K562 (cell line): ENCODE data around the gene M6PR. TPM values are rescaled to one million over a fixed set of nuclear protein-coding genes. Genes with fewer than 3 reads are reported as not detected.

Experiments used
- ATAC-seq: fragments of 200-7000 bp; cut with Tn5 transposase; 3 replicates; pipeline ENCODE4 v1.9.1; 2020; ENCODE audit warnings: moderate library complexity
- BruUV-seq: library from RNA; stranded (reverse); fragments of 400-500 nt; replicated peaks from 2 replicates; lab custom pipeline; 2021; lab: Mats Ljungman, UMichigan
- CTCF ChIA-PET: fragments of 300-600 bp; formaldehyde crosslinking; extraction: SDS; loops from one replicate; lab custom pipeline; 2021; ENCODE audit warnings: low intra/inter-chr PET ratio; lab: Yijun Ruan, JAX
- POLR2A ChIA-PET: fragments of 300-600, 350-650 bp; sonication (Branson Sonifier 250); formaldehyde crosslinking; extraction: SDS; loops from one replicate; lab custom pipeline; 2021; ENCODE audit warnings: antibody characterized with exemption, inconsistent platforms; lab: Yijun Ruan, JAX
- DNase-seq, 4 experiments: peaks; one replicate each; pipeline versions ENCODE4 v3.0.0 to v3.0.0-alpha.2; 2011 to 2018; ENCODE audit warnings: low spot score in 3 of 4, mixed read lengths in 3 of 4; ENCODE audit errors: extremely low read depth in 1 of 4
- FAIRE-seq: peaks from 2 replicates; lab custom pipeline; 2011; peaks lifted over from hg19 to GRCh38; lab: Jason Lieb, UNC
- H2AFZ ChIP-seq: 2 replicates; pipeline ENCODE4 v1.6.0; 2011; ENCODE audit warnings: low read depth, low read length, control low read depth, inconsistent platforms
- H3K27ac ChIP-seq: fragments of 200-600 bp; 3 replicates; pipeline ENCODE4 v1.8.0; 2011; ENCODE audit warnings: low read depth, mild to moderate bottlenecking, control low read depth, inconsistent platforms, low read length, moderate library complexity, mixed read lengths; ENCODE audit errors: extremely low read depth
- H3K27me3 ChIP-seq, 2 experiments: fragments of 300-600 bp in 1 of 2; 2 replicates in 1 of 2; 3 replicates in 1 of 2; pipeline versions ENCODE4 v1.6.0 to v1.8.0; 2011; ENCODE audit warnings: inconsistent platforms in 2 of 2, low read length in 2 of 2, mild to moderate bottlenecking in 1 of 2, mixed read lengths in 1 of 2, moderate library complexity in 1 of 2; ENCODE audit not compliant: control insufficient read depth in 2 of 2, insufficient read depth in 2 of 2
- H3K36me3 ChIP-seq: fragments of 300-600 bp; 3 replicates; pipeline ENCODE4 v1.8.0; 2011; ENCODE audit warnings: mild to moderate bottlenecking, low read length, inconsistent platforms; ENCODE audit not compliant: control insufficient read depth, insufficient read depth
- H3K4me1 ChIP-seq, 2 experiments: fragments of 200-600 bp in 1 of 2; replicated peaks in 1 of 2; 2 replicates in 1 of 2; 3 replicates in 1 of 2; pipeline versions ENCODE4 v1.5.1 to v1.8.0; 2011; ENCODE audit warnings: inconsistent platforms in 2 of 2, low read length in 2 of 2, mild to moderate bottlenecking in 1 of 2, mixed read lengths in 1 of 2, moderate library complexity in 1 of 2; ENCODE audit not compliant: control insufficient read depth in 2 of 2, insufficient read depth in 2 of 2
- H3K4me2 ChIP-seq: 2 replicates; pipeline ENCODE4 v1.6.1; 2011; ENCODE audit warnings: low read length, control low read depth, inconsistent platforms, mixed read lengths; ENCODE audit not compliant: insufficient read depth
- H3K4me3 ChIP-seq: fragments of 200-600 bp; sonication (generic), shearing (Covaris generic); 2 replicates; pipeline ENCODE4 v1.5.1; 2016; ENCODE audit warnings: control low read depth, inconsistent platforms
- H3K79me2 ChIP-seq: fragments of 200-600 bp; 3 replicates; pipeline ENCODE4 v1.8.0; 2011; ENCODE audit warnings: low read length, inconsistent platforms; ENCODE audit not compliant: control insufficient read depth, insufficient read depth
- H3K9ac ChIP-seq, 2 experiments: 2 replicates each; pipeline versions ENCODE4 v1.6.0 to v1.6.1; 2011; ENCODE audit warnings: low read depth in 2 of 2, low read length in 2 of 2, control low read depth in 1 of 2, inconsistent platforms in 1 of 2, mild to moderate bottlenecking in 1 of 2, mixed read lengths in 1 of 2; ENCODE audit not compliant: insufficient read depth in 1 of 2
- H3K9me1 ChIP-seq: one replicate; pipeline ENCODE4 v1.6.0; 2011; ENCODE audit warnings: inconsistent platforms, mild to moderate bottlenecking, low read length, moderate library complexity; ENCODE audit not compliant: control insufficient read depth, insufficient read depth
- H3K9me3 ChIP-seq: replicated peaks from 2 replicates; pipeline ENCODE4 v1.5.1; 2011; ENCODE audit warnings: low read depth, low read length, inconsistent platforms; ENCODE audit not compliant: control insufficient read depth, insufficient read depth
- H4K20me1 ChIP-seq: replicated peaks from 2 replicates; pipeline ENCODE4 v1.6.1; 2011; ENCODE audit warnings: low read length, inconsistent platforms, mixed read lengths; ENCODE audit not compliant: control insufficient read depth, insufficient read depth
- ARID3B ChIP-seq: fragments of 250-450 bp; sonication (Bioruptor Pico); IDR thresholded peaks from 2 replicates; pipeline ENCODE4 v1.4.0; 2020; ENCODE audit warnings: borderline replicate concordance
- CREB3L1 ChIP-seq: fragments of 450-650 bp; IDR thresholded peaks from 2 replicates; pipeline ENCODE4 v1.6.1; 2014; ENCODE audit warnings: low read depth, mild to moderate bottlenecking, moderate library complexity, borderline replicate concordance
- ETV1 ChIP-seq: fragments of 450-650 bp; conservative IDR thresholded peaks from 2 replicates; pipeline ENCODE4 v1.6.1; 2016; ENCODE audit warnings: missing genetic modification characterization, control low read depth, low read depth, missing compliant biosample characterization
- FOXA3 ChIP-seq, 2 experiments: fragments of 450-650 bp in 1 of 2; sonication (generic) in 1 of 2; formaldehyde crosslinking; IDR thresholded peaks in 1 of 2; conservative IDR thresholded peaks in 1 of 2; 2 replicates each; pipeline versions ENCODE4 v1.4.0 to v1.8.0; 2020 to 2022; ENCODE audit warnings: mild to moderate bottlenecking in 2 of 2, missing genetic modification reagents in 1 of 2
- FOXO4 ChIP-seq: fragments of 450-650 bp; formaldehyde crosslinking; IDR thresholded peaks from 2 replicates; pipeline ENCODE4 v1.4.0; 2020; ENCODE audit warnings: mild to moderate bottlenecking, moderate library complexity
- NFATC3 ChIP-seq: fragments of 450-650 bp; IDR thresholded peaks from 2 replicates; pipeline ENCODE4 v1.6.1; 2017; ENCODE audit warnings: mild to moderate bottlenecking
- NR1H2 ChIP-seq: sonication (generic); formaldehyde crosslinking; IDR thresholded peaks from 2 replicates; pipeline ENCODE4 v1.4.0; 2020; ENCODE audit warnings: mild to moderate bottlenecking, missing genetic modification reagents
- NRF1 ChIP-seq, 2 experiments: fragments of 450-650 bp; IDR thresholded peaks in 1 of 2; conservative IDR thresholded peaks in 1 of 2; 2 replicates each; pipeline ENCODE4 v1.6.1; 2014; ENCODE audit warnings: mild to moderate bottlenecking in 2 of 2
- PHTF2 ChIP-seq: fragments of 250-450 bp; sonication (Bioruptor Pico); IDR thresholded peaks from 2 replicates; pipeline ENCODE4 v1.5.0; 2021; ENCODE audit warnings: mild to moderate bottlenecking
- SMARCA4 ChIP-seq: fragments of 450-650 bp; IDR thresholded peaks from 2 replicates; pipeline ENCODE4 v1.6.1; 2016
- SREBF1 ChIP-seq: fragments of 150-350 bp; IDR thresholded peaks from 2 replicates; pipeline ENCODE4 v1.6.1; 2014; ENCODE audit warnings: antibody characterized with exemption, low read depth, low read length, borderline replicate concordance
- THAP7 ChIP-seq: fragments of 250-450 bp; sonication (Bioruptor Pico); IDR thresholded peaks from 2 replicates; pipeline ENCODE4 v1.5.0; 2021
- ZKSCAN1 ChIP-seq: fragments of 150-350 bp; IDR thresholded peaks from 2 replicates; pipeline ENCODE4 v1.6.1; 2016; ENCODE audit warnings: low read depth, low read length
- ZNF133 ChIP-seq: fragments of 250-450 bp; sonication (Bioruptor Pico); IDR thresholded peaks from 2 replicates; pipeline ENCODE4 v1.4.0; 2020; ENCODE audit warnings: mild to moderate bottlenecking
- ZNF589 ChIP-seq: fragments of 200-800 bp; sonication (Bioruptor generic); IDR thresholded peaks from 2 replicates; pipeline ENCODE4 v1.6.1; 2016; ENCODE audit warnings: low read depth, missing genetic modification characterization, missing compliant biosample characterization
- ZNF740 ChIP-seq, 3 experiments: fragments of 200-800 bp in 1 of 3; sonication (Bioruptor generic) in 1 of 3; sonication (generic) in 1 of 3; formaldehyde crosslinking in 1 of 3; IDR thresholded peaks; 2 replicates each; pipeline versions ENCODE4 v1.6.1 to v1.8.0; 2016 to 2022; ENCODE audit warnings: mild to moderate bottlenecking in 2 of 3, missing compliant biosample characterization in 2 of 3, missing genetic modification characterization in 2 of 3, missing genetic modification reagents in 1 of 3
- in situ Hi-C: fragments of 300-500 bp; cut with MboI; formaldehyde crosslinking; loops from 4 replicates; pipeline ENCODE4 v1.15.0; 2018; ENCODE audit warnings: inconsistent platforms, mixed read lengths
- intact Hi-C: fragments of 100-400 bp; cut with micrococcal nuclease; formaldehyde crosslinking; loops from 2 replicates; pipeline ENCODE4 v1.14.2; 2022
- polyA plus RNA-seq, 8 experiments: library from polyadenylated mRNA; depleted of rRNA in 4 of 8; stranded (reverse) in 5 of 8; unstranded in 3 of 8; fragments of >200 nt; fragmentation: Nextera tagmentation in 2 of 8; fragmentation: Illumina TruSeq in 1 of 8; extraction: Ambion mirVana in 2 of 8; extraction: Trizol in 1 of 8; gene quantifications; 2 replicates each; pipeline versions ENCODE4 v1.2.1 to v1.2.3, GENCODE V29; 2011 to 2014; ENCODE audit warnings: inconsistent platforms in 1 of 8, missing spikeins in 1 of 8
- total RNA-seq, 7 experiments: library from RNA; depleted of rRNA in 6 of 7; stranded (reverse); fragments of >200 nt in 6 of 7; fragmentation: Illumina TruSeq in 2 of 7; extraction: Trizol in 2 of 7; gene quantifications; 2 replicates each; pipeline versions ENCODE4 v1.2.1 to v1.2.3, GENCODE V29; 2011 to 2021; ENCODE audit warnings: low replicate concordance in 1 of 7

Gene M6PR
- total and polyA plus RNA-seq, 9 of the 15 experiments (the other 6 are each of a cell fraction or from before 2014, with no cell fraction given): 78.6 to 159 (median 112) TPM

GRCh38 chr12:8968761-8969160 is 19.3 kb upstream of the M6PR start:
- no peaks in the 10 kb centered on the region for H4K20me1 ChIP-seq
- in situ Hi-C loops (no loop called here), intact Hi-C loops (no loop called here)
- H3K36me3 ChIP-seq: no peaks in the 10 kb centered on the region
- no peaks in the 10 kb centered on the region for H3K9me1 ChIP-seq
- FAIRE-seq (no peak), ATAC-seq (no peak), DNase-seq (no peak)
- BruUV-seq: no TSS peak
- TF ChIP-seq SREBF1 (no peak), SMARCA4 (no peak), NFATC3 (no peak), ZNF133 (no peak), NRF1 (conservative IDR thresholded peaks at IDR 0.05 in 1 of 2, IDR thresholded peaks at IDR 0.05 in 1 of 2) (no peak), ZNF740 (CRISPR knock-in tag; IDR thresholded peaks at IDR 0.05) (no peak), ZNF740 (tag; IDR thresholded peaks at IDR 0.05) (no peak), ARID3B (CRISPR knock-in tag) (no peak), FOXO4 (CRISPR knock-in tag) (no peak), ZNF589 (CRISPR knock-in tag) (no peak), THAP7 (no peak), NR1H2 (CRISPR knock-in tag) (no peak), ETV1 (no peak), CREB3L1 (no peak), FOXA3 (CRISPR knock-in tag; conservative IDR thresholded peaks at IDR 0.05 in 1 of 2, IDR thresholded peaks at IDR 0.05 in 1 of 2) (no peak), PHTF2 (no peak), ZKSCAN1 (no peak)
- no peaks in the 10 kb centered on the region for H3K27me3 ChIP-seq
- CTCF ChIA-PET: no interaction called here
- H2AFZ ChIP-seq: no peak overlapping the region
- H3K27ac ChIP-seq: no peak overlapping the region
- no peak overlapping the region for H3K4me3 ChIP-seq
- H3K9me3 ChIP-seq: no peaks in the 10 kb centered on the region
- no peaks in the 10 kb centered on the region for H3K4me1 ChIP-seq
- H3K9ac ChIP-seq: no peak overlapping the region
- no peaks in the 10 kb centered on the region for H3K79me2 ChIP-seq
- POLR2A ChIA-PET: no interaction called here
- no peak overlapping the region for H3K4me2 ChIP-seq
